Psoas muscle (tissue), 8 donors: ENCODE results near the gene MSMB. TPM values are rescaled to one million over a fixed set of nuclear protein-coding genes. Genes with fewer than 3 reads are reported as not detected.

ENCODE experiments used
- ATAC-seq, 4 donors: fragments of 200-7000 bp; cut with Tn5 transposase; one replicate each; pipeline ENCODE4 v1.9.1; 2020; ENCODE audit warnings: moderate library complexity in 3 of 4, mild to moderate bottlenecking in 2 of 4
- DNase-seq, 2 donors: peaks; one replicate each; pipeline ENCODE4 v3.0.0-alpha.2; 2020
- H3K27ac ChIP-seq: fragments of 200-600 bp; one replicate; pipeline ENCODE4 v1.8.0; 2022
- H3K27me3 ChIP-seq, 3 donors: fragments of 200-600 bp in 1 of 3; one replicate each; pipeline versions ENCODE4 v1.6.1 to v1.8.0; 2013 to 2022; ENCODE audit warnings: low read length in 2 of 3, mild to moderate bottlenecking in 2 of 3, moderate library complexity in 1 of 3; ENCODE audit not compliant: insufficient read depth in 3 of 3
- H3K36me3 ChIP-seq, 2 donors: fragments of 200-600 bp in 1 of 2; one replicate each; pipeline versions ENCODE4 v1.6.1 to v1.8.0; 2013 to 2022; ENCODE audit warnings: low read depth in 1 of 2, mild to moderate bottlenecking in 1 of 2, moderate library complexity in 1 of 2; ENCODE audit not compliant: insufficient read depth in 1 of 2
- H3K4me1 ChIP-seq: fragments of 200-600 bp; one replicate; pipeline ENCODE4 v1.8.0; 2022
- H3K4me3 ChIP-seq: fragments of 200-600 bp; one replicate; pipeline ENCODE4 v1.8.0; 2022; ENCODE audit warnings: mild to moderate bottlenecking
- H3K9me3 ChIP-seq: fragments of 200-600 bp; one replicate; pipeline ENCODE4 v1.8.0; 2022
- CTCF ChIP-seq: fragments of 200-600 bp; IDR thresholded peaks from one replicate; pipeline ENCODE4 v1.8.0; 2022; ENCODE audit warnings: antibody characterized with exemption
- WGBS, 3 donors: extraction: QIAGEN DNeasy Blood & Tissue Kit; methylation state at CpG; one replicate each; pipeline versions ENCODE4 v1.1.6 to v1.1.7; 2013; 5-methylcytosine and 5-hydroxymethylcytosine counted together
- intact Hi-C, 2 donors: fragments of 100-400 bp; cut with DNase I; formaldehyde crosslinking; loops; one replicate each; pipeline versions ENCODE4 v1.11.0 to v1.14.2; 2022
- polyA plus RNA-seq, 3 donors: library from polyadenylated mRNA; stranded (reverse); fragments of 200-250 nt; gene quantifications; one replicate each; pipeline ENCODE4 v1.2.3, GENCODE V29; 2013
- total RNA-seq, 4 donors: library from RNA; stranded (reverse); fragmentation: NEBNext Ultra II Directional in 2 of 4; extraction: Animal tissue kit (Norgen Biotek cat#: 25700) in 2 of 4; gene quantifications; one replicate each; pipeline versions ENCODE4 v1.2.1 to v1.2.4, GENCODE V29; 2021 to 2023
- donor health status: healthy with polysubstance abuse.
- donor health status: DM: no; HTN: no; CAD: no; lungs with moderate emphysema.
- donor health status: Bipolar disorder and iron deficiency.
- donor health status: healthy.
- donor health status: DM: yes; HTN: yes; CAD: no.
- donor health status: DM: no; HTN: no; CAD: no.
- donor health status: DM: no; HTN: no; CAD: no.
- donor health status: DM: yes; HTN: yes; CAD: no.

The MSMB gene
- total and polyA plus RNA-seq, 7 donors = not detected

GRCh38 chr10:46016811-46017210 lies 29.3 kb downstream of the MSMB start:
- DNase-seq = no peak
- Histone ChIP-seq H3K4me1 (peaks cover 62% of the 10 kb centered on the region), H3K27ac (peak overlapping the region; percentile 65), H3K36me3 (peaks cover 11 to 45% of the 10 kb centered on the region in 2 donors), H3K9me3 (no peaks in the 10 kb centered on the region), H3K27me3 (no peaks in the 10 kb centered on the region), H3K4me3 (no peak overlapping the region)
- intact Hi-C loops = no loop called here
- TF ChIP-seq CTCF = no peak
- ATAC-seq = peak; percentile 30 to 81 (median 54)
- WGBS, 3 donors = 90 to 94% (median 90%) methylated on average over 1 of the region's 1 CpG

GRCh38 chr10:46016190-46016589 lies 29.9 kb downstream of the MSMB start:
- Histone ChIP-seq H3K4me3 (no peak overlapping the region), H3K27me3 (no peaks in the 10 kb centered on the region), H3K27ac (no peak overlapping the region), H3K4me1 (peaks cover 58% of the 10 kb centered on the region), H3K36me3 (peaks cover 11 to 51% of the 10 kb centered on the region in 2 donors), H3K9me3 (no peaks in the 10 kb centered on the region)
- intact Hi-C loops = no loop called here
- 89 to 96% (median 89%) methylated on average over 5 of the region's 5 CpGs for WGBS, 3 donors
- ATAC-seq (no peak), DNase-seq (no peak)
- TF ChIP-seq CTCF = no peak

- no peak for DNase-seq
- peaks cover 11 to 65% of the 10 kb centered on the region in 2 donors for H3K36me3 ChIP-seq
- peaks cover 44% of the 10 kb centered on the region for H3K4me1 ChIP-seq
- H3K27ac ChIP-seq = no peak overlapping the region
- intact Hi-C loops = no loop called here
- H3K27me3 ChIP-seq = no peaks in the 10 kb centered on the region
- no peak overlapping the region for H3K4me3 ChIP-seq
- ATAC-seq = peak in 1 of 4 donors; percentile 20
- no peaks in the 10 kb centered on the region for H3K9me3 ChIP-seq
- WGBS, 3 donors = 86 to 95% (median 90%) methylated on average over 5 of the region's 5 CpGs
- TF ChIP-seq CTCF = no peak
Measured at GRCh38 chr10:46014683-46015405, 31.2 kb downstream of the MSMB start.

GRCh38 chr10:46014206-46014605 lies 31.9 kb downstream of the MSMB start:
- 90 to 95% (median 91%) methylated on average over 5 of the region's 5 CpGs for WGBS, 3 donors
- Histone ChIP-seq H3K27ac (no peak overlapping the region), H3K36me3 (peaks cover 11 to 71% of the 10 kb centered on the region in 2 donors), H3K27me3 (no peaks in the 10 kb centered on the region), H3K4me1 (peaks cover 38% of the 10 kb centered on the region), H3K9me3 (no peaks in the 10 kb centered on the region), H3K4me3 (no peak overlapping the region)
- ATAC-seq (no peak), DNase-seq (no peak)
- no peak for TF ChIP-seq CTCF
- intact Hi-C loops = no loop called here

- no peak overlapping the region for H3K27ac ChIP-seq
- peaks cover 11 to 86% of the 10 kb centered on the region in 2 donors for H3K36me3 ChIP-seq
- peaks cover 23% of the 10 kb centered on the region for H3K4me1 ChIP-seq
- no peaks in the 10 kb centered on the region for H3K9me3 ChIP-seq
- DNase-seq = no peak
- intact Hi-C loops = no loop called here
- 90 to 94% (median 93%) methylated on average over 3 of the region's 3 CpGs for WGBS, 3 donors
- no peak for TF ChIP-seq CTCF
- no peaks in the 10 kb centered on the region for H3K27me3 ChIP-seq
- no peak for ATAC-seq
- H3K4me3 ChIP-seq = no peak overlapping the region
Measured at GRCh38 chr10:46012746-46013145, 33.3 kb downstream of the MSMB start.
